CD4-positive, alpha-beta T cell (primary cell): Measurements from ENCODE around the gene ZNF487. TPM values are rescaled to one million over a fixed set of nuclear protein-coding genes. Genes with fewer than 3 reads are reported as not detected.

Source experiments
- ATAC-seq: fragments of 200-7000 bp; cut with Tn5 transposase; one replicate; pipeline ENCODE4 v1.10.0; 2022; ENCODE audit warnings: mild to moderate bottlenecking; ENCODE audit not compliant: poor library complexity
- CTCF ChIA-PET: fragments of 350-600 bp; sonication (Branson Sonifier 250); formaldehyde crosslinking; loops from one replicate; lab custom pipeline; 2021; ENCODE audit warnings: antibody characterized with exemption, inconsistent platforms; lab: Charles Lee
- POLR2A ChIA-PET: fragments of 350-600 bp; sonication (Branson Sonifier 250); formaldehyde crosslinking; loops from one replicate; lab custom pipeline; 2021; ENCODE audit warnings: antibody characterized with exemption, inconsistent platforms; lab: Charles Lee
- DNase-seq, 14 experiments: peaks; one replicate each; pipeline ENCODE4 v3.0.0-alpha.2; 2013 to 2020; ENCODE audit warnings: mixed read lengths in 2 of 14
- H3K27ac ChIP-seq, 2 donors: one replicate each; pipeline versions ENCODE4 v1.5.1 to v1.7.0; 2013; ENCODE audit warnings: low read length in 2 of 2, low read depth in 1 of 2, mild to moderate bottlenecking in 1 of 2
- H3K27me3 ChIP-seq, 2 experiments: 1 replicate in 1 of 2; 2 replicates in 1 of 2; pipeline versions ENCODE4 v1.6.1 to v1.7.0; 2013; ENCODE audit warnings: low read length in 2 of 2, control low read depth in 1 of 2, mild to moderate bottlenecking in 1 of 2, moderate library complexity in 1 of 2; ENCODE audit not compliant: insufficient read depth in 2 of 2, control insufficient read depth in 1 of 2
- H3K36me3 ChIP-seq: one replicate; pipeline ENCODE4 v1.6.1; 2013; ENCODE audit warnings: low read length, control low read depth; ENCODE audit not compliant: insufficient read depth
- H3K4me1 ChIP-seq: one replicate; pipeline ENCODE4 v1.6.1; 2013; ENCODE audit warnings: low read length, control low read depth; ENCODE audit not compliant: insufficient read depth
- H3K4me3 ChIP-seq: one replicate; pipeline ENCODE4 v1.5.1; 2013; ENCODE audit warnings: mild to moderate bottlenecking, low read length, moderate library complexity
- H3K9me3 ChIP-seq, 2 experiments: 1 replicate in 1 of 2; 2 replicates in 1 of 2; pipeline versions ENCODE4 v1.6.1 to v1.7.0; 2013; ENCODE audit warnings: low read length in 2 of 2, mild to moderate bottlenecking in 2 of 2, control low read depth in 1 of 2, moderate library complexity in 1 of 2; ENCODE audit not compliant: control insufficient read depth in 1 of 2, insufficient read depth in 1 of 2
- H3K27ac Mint-ChIP-seq: one replicate; pipeline ENCODE4 v1.8.0; 2020; ENCODE audit warnings: mixed read lengths
- H3K27me3 Mint-ChIP-seq: one replicate; pipeline ENCODE4 v1.8.0; 2021; ENCODE audit warnings: mixed read lengths
- H3K36me3 Mint-ChIP-seq: one replicate; pipeline ENCODE4 v1.8.0; 2021; ENCODE audit warnings: low read depth, mixed read lengths
- H3K4me1 Mint-ChIP-seq: one replicate; pipeline ENCODE4 v1.8.0; 2021; ENCODE audit warnings: low read depth, mixed read lengths
- H3K4me3 Mint-ChIP-seq: one replicate; pipeline ENCODE4 v1.8.0; 2020; ENCODE audit warnings: mild to moderate bottlenecking, mixed read lengths
- H3K9me3 Mint-ChIP-seq: one replicate; pipeline ENCODE4 v1.8.0; 2020; ENCODE audit warnings: mixed read lengths
- intact Hi-C, 2 experiments: fragments of 100-400 bp; cut with DNase I in 1 of 2; cut with micrococcal nuclease in 1 of 2; formaldehyde crosslinking; loops; one replicate each; pipeline versions ENCODE4 v1.15.1 to v1.9.0; 2023 to 2025; cut with DNase I, micrococcal nuclease
- polyA plus RNA-seq, 2 donors: library from polyadenylated mRNA; unstranded; fragments of 120-200 nt; gene quantifications; one replicate each; pipeline ENCODE4 v1.2.1, GENCODE V29; 2013
- total RNA-seq, 174 experiments: library from RNA in 2 of 174; stranded (reverse) in 2 of 174; gene quantifications; one replicate each; pipeline ENCODE4 v1.2.3 and lab custom pipeline; 2021 to 2026
- TF ChIP-seq, protein P1 (sequence below): fragments of 200-600 bp; IDR thresholded peaks from one replicate; pipeline ENCODE4 v1.8.0; 2022; ENCODE audit warnings: antibody characterized with exemption, mild to moderate bottlenecking

ZNF487 gene
- total RNA-seq (1 to 10 TPM; 7.5 to 8.5 TPM), total RNA-seq (lab: John Stamatoyannopoulos, UW) (0.61 to 15.5 (median 5.6) reads per million in 172 experiments)
- 6.1 TPM for polyA plus RNA-seq (2013, experiment 1 of 2)
- polyA plus RNA-seq (2013, experiment 2 of 2): 6.3 TPM

DNA sequence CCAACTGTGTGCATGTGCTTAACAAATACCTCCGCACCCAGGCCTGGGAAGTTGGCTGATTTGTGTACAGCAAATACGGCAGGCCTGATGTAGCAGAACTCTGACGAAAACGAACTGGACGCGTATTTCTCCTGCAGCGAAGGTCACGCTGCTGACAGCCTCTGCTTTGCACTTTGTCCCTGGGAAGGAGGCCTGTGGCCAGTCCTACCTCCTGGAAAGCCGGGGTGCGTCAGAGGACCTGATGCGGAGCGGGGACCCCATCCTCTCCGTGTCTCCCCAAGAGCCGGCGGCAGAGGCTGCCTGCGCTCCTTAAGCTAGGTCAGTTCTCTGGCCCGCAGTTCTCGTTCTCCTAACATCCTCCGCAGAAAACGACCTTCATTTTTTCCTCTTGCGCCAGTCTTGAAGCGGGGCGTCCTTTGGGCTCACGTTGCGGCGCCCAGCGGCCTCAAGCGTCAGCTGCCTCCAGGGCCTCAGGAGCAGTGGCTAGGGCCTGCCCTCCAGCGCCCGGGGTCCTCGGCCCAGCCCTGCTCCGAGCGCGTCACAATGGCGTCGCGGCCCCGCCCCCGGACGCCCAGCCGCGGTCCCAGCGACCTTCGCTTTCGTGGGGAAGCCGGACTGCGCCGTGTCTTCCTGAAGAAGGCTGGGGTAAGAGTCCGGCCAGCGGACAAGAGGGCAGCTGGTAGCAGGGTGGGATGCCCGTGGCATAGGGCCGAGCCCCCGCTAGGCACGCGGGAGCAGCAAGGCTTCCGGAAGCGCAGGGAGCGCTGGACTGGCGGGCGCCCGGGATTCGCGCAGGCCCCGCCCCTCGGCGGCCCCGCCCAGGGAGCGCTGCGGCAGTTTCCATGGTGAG, at the start of gene ZNF487:
TSS of gene ZNF487 (plus strand) at position 821 of the 850 bp plus-strand sequence. CDS start 38,703 bp downstream, outside the sequence.
- peak within 1 kb of the TSS; percentile 95 to 96 for H3K27ac ChIP-seq
- no peaks in the 10 kb centered on the region for H3K9me3 Mint-ChIP-seq
- ChIA-PET POLR2A (interaction anchor here (0.7 to 2.6 kb wide), 14 partner anchors 9 to 299 kb away, joined by 3 to 23 read pairs (median 8); partner anchors contain the start of genes CSGALNACT2 and HNRNPF), CTCF (interaction anchor here (0.6 to 1.6 kb wide), 9 partner anchors 9 to 48 kb away, joined by 3 to 4 read pairs (median 3); partner anchors contain the start of gene HNRNPF)
- DNase-seq: peak; percentile 69 to 94 (median 85)
- peaks cover 27% of the 10 kb centered on the region for H3K4me1 Mint-ChIP-seq
- peak within 1 kb of the TSS; percentile 97 for H3K4me3 Mint-ChIP-seq
- H3K27ac Mint-ChIP-seq: peak within 1 kb of the TSS; percentile 96
- peaks cover 6% of the 10 kb centered on the region for H3K36me3 Mint-ChIP-seq
- intact Hi-C loops: loop anchor here (1.0 to 5.0 kb wide), 7 partner anchors 16 to 39 kb away; partner anchors contain the start of gene HNRNPF (in 1 of the 2)
- H3K27me3 ChIP-seq: no peaks in the 10 kb centered on the region
- peak within 1 kb of the TSS; percentile 92 for H3K4me3 ChIP-seq
- peaks cover 23% of the 10 kb centered on the region for H3K4me1 ChIP-seq
- H3K36me3 ChIP-seq: no peaks in the 10 kb centered on the region
- no peaks in the 10 kb centered on the region for H3K27me3 Mint-ChIP-seq
- H3K9me3 ChIP-seq: no peaks in the 10 kb centered on the region
- ATAC-seq: peak; percentile 86
- TF ChIP-seq, protein P1, sequence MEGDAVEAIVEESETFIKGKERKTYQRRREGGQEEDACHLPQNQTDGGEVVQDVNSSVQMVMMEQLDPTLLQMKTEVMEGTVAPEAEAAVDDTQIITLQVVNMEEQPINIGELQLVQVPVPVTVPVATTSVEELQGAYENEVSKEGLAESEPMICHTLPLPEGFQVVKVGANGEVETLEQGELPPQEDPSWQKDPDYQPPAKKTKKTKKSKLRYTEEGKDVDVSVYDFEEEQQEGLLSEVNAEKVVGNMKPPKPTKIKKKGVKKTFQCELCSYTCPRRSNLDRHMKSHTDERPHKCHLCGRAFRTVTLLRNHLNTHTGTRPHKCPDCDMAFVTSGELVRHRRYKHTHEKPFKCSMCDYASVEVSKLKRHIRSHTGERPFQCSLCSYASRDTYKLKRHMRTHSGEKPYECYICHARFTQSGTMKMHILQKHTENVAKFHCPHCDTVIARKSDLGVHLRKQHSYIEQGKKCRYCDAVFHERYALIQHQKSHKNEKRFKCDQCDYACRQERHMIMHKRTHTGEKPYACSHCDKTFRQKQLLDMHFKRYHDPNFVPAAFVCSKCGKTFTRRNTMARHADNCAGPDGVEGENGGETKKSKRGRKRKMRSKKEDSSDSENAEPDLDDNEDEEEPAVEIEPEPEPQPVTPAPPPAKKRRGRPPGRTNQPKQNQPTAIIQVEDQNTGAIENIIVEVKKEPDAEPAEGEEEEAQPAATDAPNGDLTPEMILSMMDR: no peak

DNA sequence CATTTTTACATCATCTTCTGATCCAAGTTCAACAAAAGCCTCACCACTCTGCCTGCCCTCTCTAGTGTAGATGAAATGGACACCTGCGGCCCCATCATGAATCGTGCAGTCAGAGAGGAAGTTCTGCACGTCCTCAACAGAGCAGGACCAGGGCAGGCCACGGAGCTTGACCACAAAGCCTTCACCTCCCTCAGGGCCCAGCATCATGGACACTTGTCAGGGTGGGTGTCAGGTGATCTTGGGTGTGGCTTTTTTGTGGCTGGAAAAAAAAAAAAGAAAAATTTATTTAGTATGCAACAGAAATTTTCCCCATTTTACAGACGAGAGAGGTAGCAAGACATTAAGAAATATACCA, 49.3 kb upstream of the ZNF487 start:
- Histone ChIP-seq H3K4me3 (no peak overlapping the region), H3K9me3 (no peaks in the 10 kb centered on the region), H3K27me3 (no peaks in the 10 kb centered on the region), H3K27ac (peak overlapping the region in 1 of 2 donors; percentile 14), H3K4me1 (peaks cover 40% of the 10 kb centered on the region), H3K36me3 (peaks cover 82% of the 10 kb centered on the region)
- peaks cover 55% of the 10 kb centered on the region for H3K4me1 Mint-ChIP-seq
- TF ChIP-seq, protein P1: no peak
- DNase-seq (no peak), ATAC-seq (no peak)
- CTCF ChIA-PET: interaction anchor here (0.5 to 1.0 kb wide), 2 partner anchors 21 to 94 kb away, joined by 3 read pairs; no protein-coding TSS in a partner anchor
- no peaks in the 10 kb centered on the region for H3K27me3 Mint-ChIP-seq
- no peaks in the 10 kb centered on the region for H3K9me3 Mint-ChIP-seq
- peaks cover 83% of the 10 kb centered on the region for H3K36me3 Mint-ChIP-seq
- H3K4me3 Mint-ChIP-seq: no peak overlapping the region
- intact Hi-C loops: no loop called here
- H3K27ac Mint-ChIP-seq: peak overlapping the region; percentile 82
- POLR2A ChIA-PET: interaction anchor here (0.7 kb wide), 1 partner anchor 18 kb away, joined by 3 read pairs; no protein-coding TSS in a partner anchor

- Histone ChIP-seq H3K4me1 (peaks cover 59% of the 10 kb centered on the region), H3K9me3 (no peaks in the 10 kb centered on the region), H3K27me3 (no peaks in the 10 kb centered on the region), H3K4me3 (no peak overlapping the region), H3K27ac (peak overlapping the region in 1 of 2 donors; percentile 7), H3K36me3 (peaks cover 97% of the 10 kb centered on the region)
- TF ChIP-seq, protein P1: no peak
- H3K27ac Mint-ChIP-seq: peak overlapping the region; percentile 82
- peaks cover 72% of the 10 kb centered on the region for H3K4me1 Mint-ChIP-seq
- H3K4me3 Mint-ChIP-seq: no peak overlapping the region
- POLR2A ChIA-PET: interaction anchor here (0.6 to 0.8 kb wide), 2 partner anchors 19 to 30 kb away, joined by 3 read pairs; partner anchors contain the start of gene HNRNPF
- ATAC-seq (no peak), DNase-seq (no peak)
- H3K27me3 Mint-ChIP-seq: no peaks in the 10 kb centered on the region
- H3K36me3 Mint-ChIP-seq: peaks cover 95% of the 10 kb centered on the region
- no peaks in the 10 kb centered on the region for H3K9me3 Mint-ChIP-seq
- CTCF ChIA-PET: interaction anchor here (1.0 to 1.6 kb wide), 3 partner anchors 18 to 72 kb away, joined by 4 to 11 read pairs (median 5); no protein-coding TSS in a partner anchor
- intact Hi-C loops: loop anchor here (1.0 to 10.0 kb wide), 3 partner anchors 72 to 185 kb away; partner anchors contain the start of gene ZNF239 (in 1 of the 2)
Observed at GRCh38 chr10:43389867-43390266, 47.0 kb upstream of the ZNF487 start.
